ENCODE measurements around the gene MATCAP1. TPM values are rescaled to one million over a fixed set of nuclear protein-coding genes. Genes with fewer than 3 reads are reported as not detected.

Gene MATCAP1
- total RNA-seq, 1 experiment from 2014 or later: 40.8 TPM

- TF ChIP-seq PRDM15 (CRISPR knock-in tag; IDR thresholded peaks at IDR 0.05) (peak; percentile 37; the same call in 1 of the 2 replicates), JUN (CRISPR knock-in tag; IDR thresholded peaks at IDR 0.05) (peak; percentile 94; the same call in 1 of the 2 replicates), MAX (CRISPR knock-in tag; IDR thresholded peaks at IDR 0.05) (peak; percentile 89), E2F4 (CRISPR knock-in tag; IDR thresholded peaks at IDR 0.05; ENCODE audit: borderline replicate concordance, low read depth) (peak; percentile 66; the same call in 1 of the 2 replicates), ZNF281 (CRISPR knock-in tag; IDR thresholded peaks at IDR 0.05) (peak; percentile 47; the same call in 1 of the 2 replicates), ZNF219 (CRISPR knock-in tag; IDR thresholded peaks at IDR 0.05; ENCODE audit: borderline replicate concordance) (peak; percentile 73; the same call in 1 of the 2 replicates), PREB (CRISPR knock-in tag; IDR thresholded peaks at IDR 0.05; ENCODE audit: borderline replicate concordance) (no peak), TEAD1 (CRISPR knock-in tag; IDR thresholded peaks at IDR 0.05) (0 out of 2 replicates have a peak, but pooled peaks have one; percentile 57)
These were observed 29.0 kb downstream of the MATCAP1 start (continued) for GRCh38 chr16:67154578-67155294.

- CTCF ChIA-PET: interaction anchor here (0.7 to 15.3 kb wide), 23 partner anchors 9 to 248 kb away, joined by 3 to 386 read pairs (median 5); partner anchors contain the start of genes CES3, ELMO3, FBXL8 and FHOD1
- no peak for DNase-seq (ENCODE audit: low spot score)
- Mint-ChIP-seq H3K27ac (no peak overlapping the region), H3K4me3 (peak overlapping the region; percentile 75), H3K9me3 (no peaks in the 10 kb centered on the region), H3K36me3 (peaks cover 8% of the 10 kb centered on the region), H3K4me1 (peaks cover 8% of the 10 kb centered on the region), H3K27me3 (ENCODE audit: low read depth) (peaks cover 65% of the 10 kb centered on the region)
- POLR2A ChIA-PET: interaction anchor here (0.6 to 1.1 kb wide), 3 partner anchors 34 to 194 kb away, joined by 3 read pairs; no protein-coding TSS in a partner anchor
- ATAC-seq: no peak
- TF ChIP-seq USF2 (CRISPR knock-in tag; IDR thresholded peaks at IDR 0.05) (no peak), ARID4B (CRISPR knock-in tag; IDR thresholded peaks at IDR 0.05; ENCODE audit: borderline replicate concordance) (no peak), SP1 (CRISPR knock-in tag; conservative IDR thresholded peaks at IDR 0.05) (no peak), SMAD4 (CRISPR knock-in tag; IDR thresholded peaks at IDR 0.05) (no peak), IRF2 (CRISPR knock-in tag; IDR thresholded peaks at IDR 0.05; ENCODE audit: borderline replicate concordance, low read depth) (no peak), HMGXB4 (CRISPR knock-in tag; IDR thresholded peaks at IDR 0.05) (no peak; the same call in 1 of the 2 replicates)
These were observed 32.2 kb downstream of the MATCAP1 start for GRCh38 chr16:67151431-67152097.

Measured in WTC11 (cell line).